Endothelial cell of umbilical vein (primary cell): ENCODE results near the gene SLC25A26.

Experiments used
- CTCF ChIP-seq, 2 donors: IDR thresholded peaks; 1 replicate in 1 of 2; 2 replicates in 1 of 2; pipeline ENCODE4 v1.5.1; 2011; ENCODE audit warnings: low read length in 2 of 2, mild to moderate bottlenecking in 2 of 2, moderate library complexity in 2 of 2, control low read depth in 1 of 2, inconsistent platforms in 1 of 2, low read depth in 1 of 2; ENCODE audit not compliant: insufficient read depth in 1 of 2; ENCODE audit errors: extremely low read depth in 1 of 2
- EZH2 ChIP-seq: IDR thresholded peaks from 2 replicates; pipeline ENCODE4 v1.6.1; 2012; ENCODE audit warnings: borderline replicate concordance, low read depth, mild to moderate bottlenecking, moderate library complexity, low read length, inconsistent platforms; ENCODE audit not compliant: severe bottlenecking
- FOS ChIP-seq: IDR thresholded peaks from 2 replicates; pipeline ENCODE4 v1.6.1; 2011; ENCODE audit warnings: mild to moderate bottlenecking, low read length, moderate library complexity, borderline replicate concordance; ENCODE audit not compliant: insufficient read depth

- TF ChIP-seq CTCF (IDR thresholded peaks at IDR 0.05; ENCODE audit: extremely low read depth in 1 of 2, insufficient read depth in 1 of 2, low read depth in 1 of 2, low read length in 2 of 2) = no peak
- no peak for TF ChIP-seq FOS
- TF ChIP-seq EZH2 = no peak
Measured at GRCh38 chr3:66239513-66240123, 18.8 kb downstream of the SLC25A26 start.
